22Rv1 (cell line): ENCODE results near the gene PDGFD.

ENCODE experiments used
- H3K27ac ChIP-seq: fragments of 450-650 bp; 2 replicates; pipeline ENCODE4 v1.5.1; 2017
- CTCF ChIP-seq: fragments of 450-650 bp; IDR thresholded peaks from 2 replicates; pipeline ENCODE4 v1.5.1; 2017; ENCODE audit warnings: mild to moderate bottlenecking
- ZFX ChIP-seq: fragments of 450-650 bp; IDR thresholded peaks from 2 replicates; pipeline ENCODE4 v1.6.1; 2017; ENCODE audit warnings: antibody characterized with exemption, borderline replicate concordance

Gene PDGFD

GRCh38 chr11:104113541-104113940, 50.4 kb downstream of the PDGFD start:
- H3K27ac ChIP-seq, result no peak overlapping the region
- TF ChIP-seq CTCF, result no peak
- no peak for TF ChIP-seq ZFX

GRCh38 chr11:104106136-104106754, 57.7 kb downstream of the PDGFD start:
- TF ChIP-seq ZFX (no peak), CTCF (no peak)

GRCh38 chr11:104105155-104105554, 58.8 kb downstream of the PDGFD start:
- TF ChIP-seq CTCF (no peak), ZFX (no peak)
- H3K27ac ChIP-seq, result no peak overlapping the region

More at GRCh38 chr11:104106136-104106754, 57.7 kb downstream of the PDGFD start:
- H3K27ac ChIP-seq, result no peak overlapping the region

GRCh38 chr11:104104664-104105063, 59.3 kb downstream of the PDGFD start:
- no peak for TF ChIP-seq ZFX
- TF ChIP-seq CTCF, result no peak
- H3K27ac ChIP-seq, result no peak overlapping the region

GRCh38 chr11:104104201-104104600, 59.7 kb downstream of the PDGFD start:
- H3K27ac ChIP-seq, result no peak overlapping the region
- no peak for TF ChIP-seq ZFX
- no peak for TF ChIP-seq CTCF

GRCh38 chr11:104098555-104098954, 65.4 kb downstream of the PDGFD start:
- TF ChIP-seq ZFX, result no peak
- H3K27ac ChIP-seq, result no peak overlapping the region

GRCh38 chr11:104098132-104098531, 65.8 kb downstream of the PDGFD start:
- H3K27ac ChIP-seq, result no peak overlapping the region
- TF ChIP-seq ZFX, result no peak

GRCh38 chr11:104096900-104097299, 67.0 kb downstream of the PDGFD start:
- TF ChIP-seq ZFX (no peak), CTCF (no peak)
- no peak overlapping the region for H3K27ac ChIP-seq
